ENCODE measurements around the gene PLS1.
"Not testable (repeated sequence)": the region's sequence is repeated elsewhere in the genome, so short reads cannot be mapped to it uniquely, and the experiment has no call there.

Gene PLS1

GRCh38 chr3:142595951-142596725 lies at the start of gene PLS1:
Gene PLS1, plus strand, starts transcription at chr3:142596393. Its CDS starts 67,845 bp downstream, at chr3:142664238.
- peak; percentile 29 for DNase-seq (ENCODE audit: low read depth)

GRCh38 chr3:142549986-142550385 lies 46.2 kb upstream of the PLS1 start:
- no peak for DNase-seq (ENCODE audit: low read depth)

GRCh38 chr3:142552579-142552978 lies 43.6 kb upstream of the PLS1 start:
- DNase-seq (ENCODE audit: low read depth) = not testable (repeated sequence)

GRCh38 chr3:142553741-142554140 lies 42.5 kb upstream of the PLS1 start:
- no peak for DNase-seq (ENCODE audit: low read depth)

GRCh38 chr3:142560118-142560517 lies 36.1 kb upstream of the PLS1 start:
- no peak for DNase-seq (ENCODE audit: low read depth)

GRCh38 chr3:142563496-142563997 lies 32.6 kb upstream of the PLS1 start:
- no peak for DNase-seq (ENCODE audit: low read depth)

GRCh38 chr3:142566096-142566495 lies 30.1 kb upstream of the PLS1 start:
- DNase-seq (ENCODE audit: low read depth) = no peak

GRCh38 chr3:142568393-142569017 lies 27.7 kb upstream of the PLS1 start:
- DNase-seq (ENCODE audit: low read depth) = no peak

GRCh38 chr3:142569422-142569821 lies 26.8 kb upstream of the PLS1 start:
- not testable (repeated sequence) for DNase-seq (ENCODE audit: low read depth)

GRCh38 chr3:142574223-142574622 lies 22.0 kb upstream of the PLS1 start:
- DNase-seq (ENCODE audit: low read depth) = not testable (repeated sequence)

GRCh38 chr3:142574665-142575064 lies 21.5 kb upstream of the PLS1 start:
- no peak for DNase-seq (ENCODE audit: low read depth)

GRCh38 chr3:142576792-142577191 lies 19.4 kb upstream of the PLS1 start:
- no peak for DNase-seq (ENCODE audit: low read depth)

- DNase-seq (ENCODE audit: low read depth) = no peak
Observed at GRCh38 chr3:142577696-142578328, 18.4 kb upstream of the PLS1 start.

- DNase-seq (ENCODE audit: low read depth) = peak; percentile 89
Observed at GRCh38 chr3:142578329-142579223, 17.6 kb upstream of the PLS1 start, which contains the start of gene ATR. Gene ATR, minus strand, starts transcription at chr3:142578733. Its CDS starts 29 bp downstream, at chr3:142578704.

GRCh38 chr3:142580061-142580423 lies 16.2 kb upstream of the PLS1 start:
- no peak for DNase-seq (ENCODE audit: low read depth)

- DNase-seq (ENCODE audit: low read depth) = not testable (repeated sequence)
Observed at GRCh38 chr3:142581070-142581469, 15.1 kb upstream of the PLS1 start.

- DNase-seq (ENCODE audit: low read depth) = peak; percentile 67
Observed at GRCh38 chr3:142586803-142587406, 9.3 kb upstream of the PLS1 start.

- no peak for DNase-seq (ENCODE audit: low read depth)
Observed at GRCh38 chr3:142588703-142589102, 7.5 kb upstream of the PLS1 start.

GRCh38 chr3:142592268-142592667 lies 3.9 kb upstream of the PLS1 start:
- not testable (repeated sequence) for DNase-seq (ENCODE audit: low read depth)

- no peak for DNase-seq (ENCODE audit: low read depth)
Observed at GRCh38 chr3:142595141-142595540, 1.1 kb upstream of the PLS1 start.

GRCh38 chr3:142595581-142595950 lies 627 bp upstream of the PLS1 start:
- peak; percentile 36 for DNase-seq (ENCODE audit: low read depth)
